GM23338 (cell line): Measurements from ENCODE around the gene FGF8.

Experiments
- EZH2 ChIP-seq: fragments of 200-600 bp; sonication (generic); IDR thresholded peaks from one replicate; pipeline ENCODE4 v1.8.0; 2017; ENCODE audit warnings: antibody characterized with exemption, mild to moderate bottlenecking, low read depth; ENCODE audit not compliant: unreplicated experiment
- TF ChIP-seq, protein P1 (sequence below): IDR thresholded peaks from one replicate; pipeline ENCODE4 v1.6.1; 2018; ENCODE audit warnings: antibody characterized with exemption; ENCODE audit not compliant: unreplicated experiment
- TF ChIP-seq, protein P2 (sequence below), 2 experiments: fragments of 200-600 bp in 1 of 2; sonication (generic) in 1 of 2; conservative IDR thresholded peaks; 2 replicates each; pipeline versions ENCODE4 v1.5.1 to v1.6.1; 2016 to 2017; ENCODE audit warnings: antibody characterized with exemption in 2 of 2, low read depth in 2 of 2, mild to moderate bottlenecking in 2 of 2, moderate library complexity in 1 of 2

DNA sequence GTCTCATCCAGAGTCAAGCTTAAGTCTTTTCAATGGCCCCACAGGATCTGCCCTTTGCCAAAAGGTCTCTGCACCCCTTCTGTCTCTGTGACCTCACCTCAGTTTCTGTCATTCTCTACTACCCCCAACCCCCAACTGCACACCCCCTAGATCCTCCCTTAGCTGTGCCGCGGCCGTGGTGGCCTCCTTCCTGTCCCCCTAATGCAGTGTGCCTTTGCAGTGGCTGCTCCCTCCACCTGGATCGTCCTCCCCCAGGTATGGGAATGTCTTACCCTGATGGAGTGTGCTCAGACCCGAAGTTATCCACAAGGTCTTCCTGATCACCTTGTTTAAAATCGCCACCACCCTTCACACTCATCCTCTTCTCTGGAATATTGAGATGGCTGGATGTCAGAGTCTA, 9.6 kb downstream of the FGF8 start:
- TF ChIP-seq, protein P1, sequence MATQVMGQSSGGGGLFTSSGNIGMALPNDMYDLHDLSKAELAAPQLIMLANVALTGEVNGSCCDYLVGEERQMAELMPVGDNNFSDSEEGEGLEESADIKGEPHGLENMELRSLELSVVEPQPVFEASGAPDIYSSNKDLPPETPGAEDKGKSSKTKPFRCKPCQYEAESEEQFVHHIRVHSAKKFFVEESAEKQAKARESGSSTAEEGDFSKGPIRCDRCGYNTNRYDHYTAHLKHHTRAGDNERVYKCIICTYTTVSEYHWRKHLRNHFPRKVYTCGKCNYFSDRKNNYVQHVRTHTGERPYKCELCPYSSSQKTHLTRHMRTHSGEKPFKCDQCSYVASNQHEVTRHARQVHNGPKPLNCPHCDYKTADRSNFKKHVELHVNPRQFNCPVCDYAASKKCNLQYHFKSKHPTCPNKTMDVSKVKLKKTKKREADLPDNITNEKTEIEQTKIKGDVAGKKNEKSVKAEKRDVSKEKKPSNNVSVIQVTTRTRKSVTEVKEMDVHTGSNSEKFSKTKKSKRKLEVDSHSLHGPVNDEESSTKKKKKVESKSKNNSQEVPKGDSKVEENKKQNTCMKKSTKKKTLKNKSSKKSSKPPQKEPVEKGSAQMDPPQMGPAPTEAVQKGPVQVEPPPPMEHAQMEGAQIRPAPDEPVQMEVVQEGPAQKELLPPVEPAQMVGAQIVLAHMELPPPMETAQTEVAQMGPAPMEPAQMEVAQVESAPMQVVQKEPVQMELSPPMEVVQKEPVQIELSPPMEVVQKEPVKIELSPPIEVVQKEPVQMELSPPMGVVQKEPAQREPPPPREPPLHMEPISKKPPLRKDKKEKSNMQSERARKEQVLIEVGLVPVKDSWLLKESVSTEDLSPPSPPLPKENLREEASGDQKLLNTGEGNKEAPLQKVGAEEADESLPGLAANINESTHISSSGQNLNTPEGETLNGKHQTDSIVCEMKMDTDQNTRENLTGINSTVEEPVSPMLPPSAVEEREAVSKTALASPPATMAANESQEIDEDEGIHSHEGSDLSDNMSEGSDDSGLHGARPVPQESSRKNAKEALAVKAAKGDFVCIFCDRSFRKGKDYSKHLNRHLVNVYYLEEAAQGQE = no peak
- TF ChIP-seq, protein P2, sequence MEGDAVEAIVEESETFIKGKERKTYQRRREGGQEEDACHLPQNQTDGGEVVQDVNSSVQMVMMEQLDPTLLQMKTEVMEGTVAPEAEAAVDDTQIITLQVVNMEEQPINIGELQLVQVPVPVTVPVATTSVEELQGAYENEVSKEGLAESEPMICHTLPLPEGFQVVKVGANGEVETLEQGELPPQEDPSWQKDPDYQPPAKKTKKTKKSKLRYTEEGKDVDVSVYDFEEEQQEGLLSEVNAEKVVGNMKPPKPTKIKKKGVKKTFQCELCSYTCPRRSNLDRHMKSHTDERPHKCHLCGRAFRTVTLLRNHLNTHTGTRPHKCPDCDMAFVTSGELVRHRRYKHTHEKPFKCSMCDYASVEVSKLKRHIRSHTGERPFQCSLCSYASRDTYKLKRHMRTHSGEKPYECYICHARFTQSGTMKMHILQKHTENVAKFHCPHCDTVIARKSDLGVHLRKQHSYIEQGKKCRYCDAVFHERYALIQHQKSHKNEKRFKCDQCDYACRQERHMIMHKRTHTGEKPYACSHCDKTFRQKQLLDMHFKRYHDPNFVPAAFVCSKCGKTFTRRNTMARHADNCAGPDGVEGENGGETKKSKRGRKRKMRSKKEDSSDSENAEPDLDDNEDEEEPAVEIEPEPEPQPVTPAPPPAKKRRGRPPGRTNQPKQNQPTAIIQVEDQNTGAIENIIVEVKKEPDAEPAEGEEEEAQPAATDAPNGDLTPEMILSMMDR (conservative IDR thresholded peaks at IDR 0.05; ENCODE audit: low read depth in 2 of 2) = no peak
- no peak for TF ChIP-seq EZH2
